Testis (tissue), 3 donors: ENCODE data around the gene HCK. TPM values are rescaled to one million over a fixed set of nuclear protein-coding genes. Genes with fewer than 3 reads are reported as not detected.

ENCODE experiments used
- DNase-seq: peaks from one replicate; pipeline ENCODE4 v3.0.0-alpha.2; 2019
- H3K27ac ChIP-seq, 2 donors: fragments of 200-600 bp; sonication (generic); one replicate each; pipeline ENCODE4 v1.5.1; 2019
- H3K27me3 ChIP-seq: fragments of 200-600 bp; sonication (generic); one replicate; pipeline ENCODE4 v1.5.1; 2019
- H3K36me3 ChIP-seq: fragments of 200-600 bp; sonication (generic); one replicate; pipeline ENCODE4 v1.5.1; 2017; ENCODE audit warnings: low read depth; ENCODE audit errors: missing control alignments
- H3K4me1 ChIP-seq: fragments of 200-600 bp; sonication (generic); one replicate; pipeline ENCODE4 v1.5.1; 2019
- H3K4me3 ChIP-seq, 2 donors: fragments of 200-600 bp; sonication (generic); one replicate each; pipeline ENCODE4 v1.5.1; 2017 to 2019
- H3K9me3 ChIP-seq: fragments of 200-600 bp; sonication (generic); one replicate; pipeline ENCODE4 v1.5.1; 2017
- POLR2A ChIP-seq: fragments of 450-650 bp; IDR thresholded peaks from one replicate; pipeline ENCODE4 v1.6.1; 2017; ENCODE audit warnings: antibody characterized with exemption, mild to moderate bottlenecking, moderate library complexity
- WGBS, 2 donors: methylation state at CpG; one replicate each; pipeline ENCODE4 v1.1.5; 2018; 5-methylcytosine and 5-hydroxymethylcytosine counted together
- intact Hi-C: fragments of 100-400 bp; cut with DNase I; formaldehyde crosslinking; loops from one replicate; pipeline ENCODE4 v1.15.1; 2023; ENCODE audit warnings: low total_unique reads
- polyA plus RNA-seq: library from polyadenylated mRNA; stranded (reverse); fragments of 350-450 nt; fragmentation: Illumina TruSeq; extraction: RNeasy Lipid Tissue Mini Kit (QIAGEN cat#74804); gene quantifications from one replicate; pipeline ENCODE4 v1.2.3, GENCODE V29; 2014; ENCODE audit warnings: low read depth, low replicate concordance; ENCODE audit not compliant: insufficient read depth
- total RNA-seq, 2 donors: library from RNA; depleted of rRNA; stranded (reverse); fragments of >200 nt; gene quantifications; one replicate each; pipeline ENCODE4 v1.2.3, GENCODE V29; 2016
- TF ChIP-seq, protein P1 (sequence below), 3 experiments: fragments of 450-650 bp in 2 of 3; fragments of 200-600 bp in 1 of 3; sonication (generic) in 1 of 3; IDR thresholded peaks; one replicate each; pipeline ENCODE4 v1.5.1; 2016 to 2019; ENCODE audit warnings: antibody characterized with exemption in 3 of 3, mild to moderate bottlenecking in 2 of 3, moderate library complexity in 1 of 3

HCK gene
- total and polyA plus RNA-seq, 3 donors from 2014 or later = 1.3 to 8.9 (median 4.5) TPM

DNA sequence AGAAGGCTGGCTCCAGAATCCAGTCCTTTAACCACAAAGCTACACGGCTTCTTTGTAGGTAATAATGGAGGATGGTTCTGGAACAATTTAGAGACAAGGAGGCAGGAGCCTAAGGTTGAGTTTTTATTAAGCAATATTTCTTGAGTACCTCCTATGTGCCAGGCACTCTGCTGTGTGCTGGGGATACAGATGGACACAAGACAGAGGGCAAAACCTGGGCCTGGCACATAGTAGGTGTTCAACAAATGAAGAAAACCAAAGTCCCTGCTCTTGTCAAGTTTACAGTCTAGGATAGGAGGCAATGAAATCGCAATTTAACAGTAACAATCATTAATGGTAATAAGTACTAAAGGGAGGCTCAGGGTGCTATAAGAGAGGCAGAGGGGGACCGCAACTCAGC, 24.4 kb upstream of the HCK start:
- no peaks in the 10 kb centered on the region for H3K27me3 ChIP-seq

GRCh38 chr20:32028647-32029372, 23.2 kb upstream of the HCK start:
- Histone ChIP-seq H3K9me3 (no peaks in the 10 kb centered on the region), H3K27ac (no peak overlapping the region), H3K4me1 (peaks cover 5% of the 10 kb centered on the region), H3K4me3 (no peak overlapping the region), H3K27me3 (no peaks in the 10 kb centered on the region), H3K36me3 (no peaks in the 10 kb centered on the region)
- DNase-seq = no peak
- TF ChIP-seq POLR2A = no peak
- TF ChIP-seq, protein P1, sequence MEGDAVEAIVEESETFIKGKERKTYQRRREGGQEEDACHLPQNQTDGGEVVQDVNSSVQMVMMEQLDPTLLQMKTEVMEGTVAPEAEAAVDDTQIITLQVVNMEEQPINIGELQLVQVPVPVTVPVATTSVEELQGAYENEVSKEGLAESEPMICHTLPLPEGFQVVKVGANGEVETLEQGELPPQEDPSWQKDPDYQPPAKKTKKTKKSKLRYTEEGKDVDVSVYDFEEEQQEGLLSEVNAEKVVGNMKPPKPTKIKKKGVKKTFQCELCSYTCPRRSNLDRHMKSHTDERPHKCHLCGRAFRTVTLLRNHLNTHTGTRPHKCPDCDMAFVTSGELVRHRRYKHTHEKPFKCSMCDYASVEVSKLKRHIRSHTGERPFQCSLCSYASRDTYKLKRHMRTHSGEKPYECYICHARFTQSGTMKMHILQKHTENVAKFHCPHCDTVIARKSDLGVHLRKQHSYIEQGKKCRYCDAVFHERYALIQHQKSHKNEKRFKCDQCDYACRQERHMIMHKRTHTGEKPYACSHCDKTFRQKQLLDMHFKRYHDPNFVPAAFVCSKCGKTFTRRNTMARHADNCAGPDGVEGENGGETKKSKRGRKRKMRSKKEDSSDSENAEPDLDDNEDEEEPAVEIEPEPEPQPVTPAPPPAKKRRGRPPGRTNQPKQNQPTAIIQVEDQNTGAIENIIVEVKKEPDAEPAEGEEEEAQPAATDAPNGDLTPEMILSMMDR (IDR thresholded peaks at IDR 0.05) = no peak
- WGBS, 2 donors = 58 to 64% methylated on average over 12 of the region's 12 CpGs
- intact Hi-C loops = no loop called here

More for the DNA sequence above, 24.4 kb upstream of the HCK start:
- Histone ChIP-seq H3K4me3 (no peak overlapping the region), H3K4me1 (peaks cover 5% of the 10 kb centered on the region), H3K36me3 (no peaks in the 10 kb centered on the region), H3K9me3 (no peaks in the 10 kb centered on the region), H3K27ac (no peak overlapping the region)
- DNase-seq = no peak
- TF ChIP-seq, protein P1 (IDR thresholded peaks at IDR 0.05) = no peak
- TF ChIP-seq POLR2A = no peak
- intact Hi-C loops = no loop called here
- WGBS, 2 donors = 88 to 92% methylated on average over 3 of the region's 3 CpGs

- H3K36me3 ChIP-seq = no peaks in the 10 kb centered on the region
- H3K4me1 ChIP-seq = peaks cover 5% of the 10 kb centered on the region
- no peak overlapping the region for H3K27ac ChIP-seq
- TF ChIP-seq, protein P1 (IDR thresholded peaks at IDR 0.05) = no peak
- no peak for TF ChIP-seq POLR2A
- H3K4me3 ChIP-seq = no peak overlapping the region
- no peak for DNase-seq
- intact Hi-C loops = no loop called here
- H3K27me3 ChIP-seq = no peaks in the 10 kb centered on the region
- no peaks in the 10 kb centered on the region for H3K9me3 ChIP-seq
- 89 to 92% methylated on average over 7 to 11 of the region's 11 CpGs for WGBS, 2 donors
Measured at GRCh38 chr20:32029561-32029960, 22.5 kb upstream of the HCK start.

- Histone ChIP-seq H3K27ac (no peak overlapping the region), H3K4me1 (peaks cover 5% of the 10 kb centered on the region), H3K4me3 (peak overlapping the region; percentile 39 to 46), H3K36me3 (no peaks in the 10 kb centered on the region), H3K9me3 (no peaks in the 10 kb centered on the region), H3K27me3 (no peaks in the 10 kb centered on the region)
- peak; percentile 86 for DNase-seq
- intact Hi-C loops = loop anchor here (10.0 kb wide), 1 partner anchor 176 kb away; no protein-coding TSS in a partner anchor
- WGBS, 2 donors = 0 to 7% methylated on average over 13 to 26 of the region's 59 CpGs
- TF ChIP-seq POLR2A = no peak
- TF ChIP-seq, protein P1 (IDR thresholded peaks at IDR 0.05) = peak; percentile 79 to 94 (median 80)
Measured at GRCh38 chr20:32031007-32031958, 20.8 kb upstream of the HCK start.
